Retinal pigment epithelial cell (primary cell): ENCODE data around the gene HOXA11.

Experiments used
- DNase-seq: peaks from one replicate; pipeline ENCODE4 v3.0.0-alpha.2; 2010; ENCODE audit warnings: low read depth
- H3K4me3 ChIP-seq: 2 replicates; pipeline ENCODE4 v1.5.1; 2011; ENCODE audit warnings: mild to moderate bottlenecking, low read length, control low read depth, moderate library complexity
- TF ChIP-seq, protein P1 (sequence below): conservative IDR thresholded peaks from 2 replicates; pipeline ENCODE4 v1.5.1; 2011; ENCODE audit warnings: low read depth, low read length, control low read depth, inconsistent platforms

Gene HOXA11

DNA sequence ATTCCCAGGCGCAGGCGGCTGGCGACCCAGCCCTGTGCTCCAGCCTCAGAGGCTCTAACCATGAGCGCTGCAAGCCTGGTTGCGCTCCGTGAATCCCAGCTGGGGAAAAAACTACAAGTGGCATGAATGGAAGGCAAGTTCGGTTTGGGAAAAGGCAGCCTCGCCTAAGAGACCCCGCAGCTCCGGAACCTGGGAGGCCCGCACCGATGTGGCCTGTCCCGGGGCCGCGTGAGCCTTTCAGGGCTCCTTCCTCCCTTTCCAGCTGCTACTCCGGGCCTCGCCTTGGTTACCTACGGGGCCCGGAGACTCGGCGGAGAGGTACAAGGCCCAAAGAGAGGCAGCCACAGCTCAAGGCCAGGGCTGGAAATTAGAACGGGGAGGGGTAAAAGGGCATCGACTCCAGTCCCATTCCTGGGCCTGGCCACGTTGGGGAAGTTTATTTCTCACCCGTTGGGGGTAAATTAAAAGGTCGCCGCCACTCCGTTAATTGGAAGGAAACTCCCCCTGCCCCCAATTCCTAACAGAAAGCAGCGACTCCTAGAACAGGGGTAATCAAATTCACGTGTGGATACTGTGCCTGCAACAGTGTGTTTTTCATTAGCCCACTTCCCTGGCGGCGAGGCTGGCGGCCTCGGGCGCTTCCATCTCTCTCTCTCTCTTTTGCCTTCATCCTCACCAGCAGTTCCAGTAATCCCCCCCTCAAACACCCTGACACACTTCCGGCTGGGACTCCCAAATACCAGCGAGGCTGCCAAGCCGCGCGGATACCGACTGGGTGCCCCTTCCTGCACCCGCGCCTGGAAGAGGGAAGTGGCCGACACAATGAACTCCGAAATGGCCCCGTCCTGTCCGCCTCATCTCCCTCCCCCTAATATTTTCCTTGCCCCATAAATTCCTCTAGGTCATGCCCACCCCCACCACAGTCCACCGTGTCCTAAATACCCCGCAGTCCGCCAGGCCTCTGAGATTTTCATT lies 18.2 kb downstream of the HOXA11 start:
- no peak overlapping the region for H3K4me3 ChIP-seq
- TF ChIP-seq, protein P1, sequence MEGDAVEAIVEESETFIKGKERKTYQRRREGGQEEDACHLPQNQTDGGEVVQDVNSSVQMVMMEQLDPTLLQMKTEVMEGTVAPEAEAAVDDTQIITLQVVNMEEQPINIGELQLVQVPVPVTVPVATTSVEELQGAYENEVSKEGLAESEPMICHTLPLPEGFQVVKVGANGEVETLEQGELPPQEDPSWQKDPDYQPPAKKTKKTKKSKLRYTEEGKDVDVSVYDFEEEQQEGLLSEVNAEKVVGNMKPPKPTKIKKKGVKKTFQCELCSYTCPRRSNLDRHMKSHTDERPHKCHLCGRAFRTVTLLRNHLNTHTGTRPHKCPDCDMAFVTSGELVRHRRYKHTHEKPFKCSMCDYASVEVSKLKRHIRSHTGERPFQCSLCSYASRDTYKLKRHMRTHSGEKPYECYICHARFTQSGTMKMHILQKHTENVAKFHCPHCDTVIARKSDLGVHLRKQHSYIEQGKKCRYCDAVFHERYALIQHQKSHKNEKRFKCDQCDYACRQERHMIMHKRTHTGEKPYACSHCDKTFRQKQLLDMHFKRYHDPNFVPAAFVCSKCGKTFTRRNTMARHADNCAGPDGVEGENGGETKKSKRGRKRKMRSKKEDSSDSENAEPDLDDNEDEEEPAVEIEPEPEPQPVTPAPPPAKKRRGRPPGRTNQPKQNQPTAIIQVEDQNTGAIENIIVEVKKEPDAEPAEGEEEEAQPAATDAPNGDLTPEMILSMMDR = no peak
- DNase-seq = no peak

DNA sequence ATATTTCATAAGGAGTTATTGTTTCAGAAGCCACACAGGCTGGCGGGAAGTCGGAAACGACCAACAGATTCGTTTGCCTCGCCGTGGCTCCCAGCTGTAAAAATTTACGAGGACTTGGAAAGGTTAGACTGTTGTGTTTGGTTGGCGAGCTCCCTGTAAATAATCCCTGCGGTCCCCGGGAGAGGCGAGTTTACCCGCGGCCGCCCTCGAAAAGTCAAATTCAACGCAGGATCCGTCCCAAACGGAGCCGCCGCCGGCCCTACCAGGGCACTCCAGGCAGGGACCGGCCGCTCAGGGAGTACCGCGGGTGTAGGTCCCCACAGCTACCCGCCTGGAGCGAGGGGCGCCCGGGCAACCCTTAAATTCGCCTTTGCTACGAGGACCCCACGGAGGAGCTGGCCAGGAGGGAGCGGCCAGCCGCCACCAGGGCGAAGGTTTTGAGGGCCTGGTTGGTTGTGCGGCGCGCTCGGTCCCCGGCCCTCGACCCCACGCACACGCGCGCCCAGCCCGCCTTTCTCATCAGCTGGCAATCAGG lies 19.0 kb downstream of the HOXA11 start:
- TF ChIP-seq, protein P1 = no peak
- H3K4me3 ChIP-seq = no peak overlapping the region
- DNase-seq = no peak

DNA sequence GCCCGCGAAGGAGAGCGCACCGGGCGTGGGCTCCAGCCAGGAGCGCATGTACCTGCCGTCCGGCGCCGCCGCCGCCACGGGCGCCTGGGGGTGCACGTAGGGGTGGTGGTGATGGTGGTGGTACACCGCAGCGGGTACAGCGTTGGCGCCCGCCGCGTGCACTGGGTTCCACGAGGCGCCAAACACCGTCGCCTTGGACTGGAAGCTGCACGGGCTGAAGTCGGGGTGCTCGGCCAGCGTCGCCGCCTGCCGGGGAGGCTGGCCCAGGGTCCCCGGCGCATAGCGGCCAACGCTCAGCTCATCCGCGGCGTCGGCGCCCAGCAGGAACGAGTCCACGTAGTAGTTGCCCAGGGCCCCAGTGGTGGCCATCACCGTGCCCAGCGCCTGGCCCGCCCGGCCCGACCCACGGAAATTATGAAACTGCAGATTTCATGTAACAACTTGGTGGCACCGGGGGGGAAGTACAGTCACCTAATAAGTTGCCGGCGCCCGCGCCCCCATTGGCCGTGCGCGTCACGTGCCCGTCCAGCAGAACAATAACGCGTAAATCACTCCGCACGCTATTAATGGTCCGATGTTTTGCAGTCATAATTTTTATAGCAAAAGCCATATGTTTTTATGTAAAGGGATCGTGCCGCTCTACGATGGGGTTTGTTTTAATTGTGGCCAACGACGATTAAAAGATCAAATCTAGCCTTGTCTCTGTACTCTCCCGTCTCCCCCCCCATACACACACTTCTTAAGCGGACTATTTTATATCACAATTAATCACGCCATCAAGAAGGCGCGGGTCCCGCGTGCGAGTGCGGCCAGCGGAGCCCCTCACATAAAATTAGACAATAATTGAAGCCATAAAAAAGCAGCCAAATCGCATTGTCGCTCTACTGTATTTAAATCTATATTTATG lies 19.7 kb downstream of the HOXA11 start, which contains the start of gene HOXA9:
HOXA9 (minus strand) TSS at position 449 of the 907 bp plus-strand sequence; CDS start at position 369, 80 bp downstream.
- TF ChIP-seq, protein P1 = no peak
- no peak within 1 kb of the TSS for H3K4me3 ChIP-seq
- DNase-seq = no peak

DNA sequence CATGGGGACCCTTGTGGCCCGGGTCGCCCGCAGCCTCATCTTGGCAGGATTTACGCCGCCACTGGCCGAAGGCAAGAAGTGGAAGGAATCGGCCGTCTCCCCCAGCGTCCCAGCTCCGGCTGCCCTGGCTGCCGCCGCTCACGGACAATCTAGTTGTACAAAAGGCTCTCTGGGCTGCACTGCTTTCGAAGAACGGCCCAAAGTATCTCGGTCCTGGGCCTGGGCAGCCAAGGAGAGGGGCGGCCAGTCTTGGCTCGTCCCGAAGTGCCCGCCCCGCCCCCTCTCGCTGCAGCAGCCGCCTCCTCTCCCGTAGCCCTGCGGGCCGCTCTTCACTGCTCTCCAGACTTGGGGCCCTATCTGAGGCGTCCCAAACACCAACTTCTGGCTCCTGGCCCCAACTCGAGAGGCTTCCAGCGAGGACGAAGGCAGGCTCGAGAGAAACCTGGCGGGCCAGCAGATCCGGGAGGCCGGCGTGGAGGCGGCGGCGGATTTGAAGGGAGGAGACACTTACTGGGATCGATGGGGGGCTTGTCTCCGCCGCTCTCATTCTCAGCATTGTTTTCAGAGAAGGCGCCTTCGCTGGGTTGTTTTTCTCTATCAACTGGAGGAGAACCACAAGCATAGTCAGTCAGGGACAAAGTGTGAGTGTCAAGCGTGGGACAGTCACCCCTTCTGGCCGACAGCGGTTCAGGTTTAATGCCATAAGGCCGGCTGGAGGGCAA lies 20.5 kb downstream of the HOXA11 start:
- DNase-seq = no peak
- TF ChIP-seq, protein P1 = no peak
- H3K4me3 ChIP-seq = no peak overlapping the region

DNA sequence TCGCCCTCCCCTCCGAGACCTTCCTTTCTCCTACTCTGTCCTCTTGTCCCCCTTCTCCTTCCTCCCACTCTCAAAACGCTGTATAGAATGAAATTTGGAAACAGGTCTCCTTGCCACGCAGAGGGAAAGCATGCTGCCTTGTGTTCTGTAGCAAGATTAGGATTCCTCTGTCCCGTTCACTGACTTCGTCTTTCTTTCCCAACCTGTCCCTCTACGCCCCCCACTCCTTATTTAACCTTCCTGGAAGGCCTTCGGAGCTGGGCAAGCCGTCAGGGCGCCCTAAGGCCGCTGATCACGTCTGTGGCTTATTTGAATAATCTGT lies 21.0 kb downstream of the HOXA11 start:
- TF ChIP-seq, protein P1 = no peak

DNA sequence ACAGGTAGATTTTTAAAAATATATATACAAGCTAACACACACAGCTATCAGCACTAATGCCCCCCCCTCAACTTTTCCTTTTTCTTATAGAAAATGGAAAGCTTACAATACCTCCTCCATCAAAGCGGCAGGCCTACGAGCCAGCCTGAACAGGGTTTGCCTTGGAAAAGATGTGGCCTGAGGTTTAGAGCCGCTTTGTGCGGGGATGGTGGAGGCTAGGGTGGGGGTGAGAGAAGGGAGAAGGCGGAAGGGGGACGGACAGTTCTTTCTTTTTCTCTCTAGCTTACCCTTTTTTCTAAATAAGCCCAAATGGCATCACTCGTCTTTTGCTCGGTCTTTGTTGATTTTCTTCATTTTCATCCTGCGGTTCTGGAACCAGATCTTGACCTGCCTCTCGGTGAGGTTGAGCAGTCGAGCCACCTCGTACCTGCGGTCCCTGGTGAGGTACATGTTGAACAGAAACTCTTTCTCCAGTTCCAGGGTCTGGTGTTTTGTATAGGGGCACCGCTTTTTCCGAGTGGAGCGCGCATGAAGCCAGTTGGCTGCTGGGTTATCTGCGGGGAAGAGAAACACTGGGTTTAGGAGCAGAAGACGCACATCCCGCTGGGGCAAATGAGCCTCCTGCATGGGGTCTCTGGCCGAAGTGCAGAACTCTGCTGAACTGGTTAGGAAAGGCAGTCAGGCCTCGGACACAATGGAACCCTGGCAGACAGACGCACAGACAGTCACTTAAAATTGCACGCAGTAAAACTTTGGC lies 21.6 kb downstream of the HOXA11 start:
- DNase-seq = no peak
- TF ChIP-seq, protein P1 = no peak
- no peak overlapping the region for H3K4me3 ChIP-seq

More for the DNA sequence above, 21.0 kb downstream of the HOXA11 start:
- DNase-seq = no peak
- H3K4me3 ChIP-seq = no peak overlapping the region
